OCI-M1 (cell line): Measurements from ENCODE around the gene NRXN3.

Experiments
- DNase-seq: peaks from one replicate; lab custom pipeline; 2025; lab: John Stamatoyannopoulos, UW

The NRXN3 gene

DNA sequence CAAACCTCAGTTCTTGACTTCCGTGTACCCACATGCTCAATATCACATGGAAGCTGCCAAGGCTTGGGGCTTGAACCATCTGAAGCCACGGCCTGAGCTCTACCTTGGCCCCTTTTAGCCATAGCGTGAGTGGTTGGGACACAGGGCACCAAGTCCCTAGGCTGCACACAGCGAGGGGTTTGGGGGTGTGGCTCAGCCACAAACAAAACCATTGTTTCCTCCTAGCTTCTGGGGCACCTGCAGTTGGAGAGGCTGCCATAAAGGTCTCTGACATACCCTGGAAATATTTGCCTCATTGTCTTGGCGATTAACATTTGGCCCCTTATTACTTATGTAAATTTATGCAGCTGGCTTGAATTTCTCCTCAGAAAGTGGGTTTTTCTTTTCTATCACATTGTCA, 628.6 kb downstream of the NRXN3 start:
- no peak for DNase-seq

DNA sequence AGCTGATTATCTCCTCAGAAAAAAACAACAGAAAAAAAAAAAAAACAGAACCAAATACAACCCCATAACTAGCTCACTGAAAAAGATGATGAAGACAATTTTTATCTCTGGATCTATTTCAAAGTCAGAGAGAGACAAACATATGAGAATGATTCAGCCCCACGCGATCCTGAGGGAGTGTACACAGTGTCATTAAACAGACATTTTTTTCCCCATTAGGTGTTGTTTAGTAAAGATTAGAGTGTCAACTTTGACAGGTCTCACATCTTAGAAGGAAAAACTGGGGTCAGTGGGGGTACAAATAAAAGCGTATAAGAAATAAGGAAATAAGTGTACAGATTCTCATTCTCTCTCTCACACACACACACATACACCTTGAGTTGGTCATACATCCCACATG, 635.4 kb downstream of the NRXN3 start:
- DNase-seq, result no peak

DNA sequence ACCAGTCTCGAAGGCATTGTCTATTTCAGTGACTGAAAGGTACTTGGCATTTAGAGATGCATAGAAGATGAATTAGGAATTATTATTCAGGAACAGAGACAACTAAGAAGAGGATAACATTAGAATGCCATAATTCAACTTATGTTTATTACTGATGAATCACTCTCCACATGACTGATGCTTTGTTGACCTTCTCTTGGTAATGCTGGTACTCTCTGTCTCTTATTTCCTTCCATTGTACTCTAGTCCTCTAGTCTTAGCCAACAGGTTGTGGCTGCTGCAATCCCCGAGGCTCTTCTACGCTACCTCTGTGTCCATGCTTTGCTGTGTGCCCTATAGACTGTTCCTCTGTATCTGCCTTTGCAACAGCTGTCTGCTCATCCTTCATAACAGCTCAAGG, 652.9 kb downstream of the NRXN3 start:
- DNase-seq, result no peak

DNA sequence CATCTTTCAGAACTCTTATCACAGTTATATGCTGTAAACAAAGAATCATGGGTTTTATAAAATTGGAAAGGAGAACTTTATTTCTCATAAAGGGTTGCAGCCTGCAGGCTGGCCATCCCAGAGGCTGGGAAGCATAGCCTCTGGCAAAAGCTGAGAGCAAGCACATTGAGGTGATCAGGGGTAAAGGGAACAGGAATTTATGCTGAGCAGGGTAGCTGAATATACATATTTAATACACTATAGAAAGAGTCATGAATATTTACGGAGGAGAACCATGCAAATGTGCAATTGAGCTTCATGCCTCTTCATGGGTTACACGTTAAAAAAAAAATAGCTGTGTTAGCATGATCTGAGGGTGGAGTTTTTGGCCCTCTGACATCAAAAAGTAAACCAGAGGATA, 653.3 kb downstream of the NRXN3 start:
- no peak for DNase-seq

DNA sequence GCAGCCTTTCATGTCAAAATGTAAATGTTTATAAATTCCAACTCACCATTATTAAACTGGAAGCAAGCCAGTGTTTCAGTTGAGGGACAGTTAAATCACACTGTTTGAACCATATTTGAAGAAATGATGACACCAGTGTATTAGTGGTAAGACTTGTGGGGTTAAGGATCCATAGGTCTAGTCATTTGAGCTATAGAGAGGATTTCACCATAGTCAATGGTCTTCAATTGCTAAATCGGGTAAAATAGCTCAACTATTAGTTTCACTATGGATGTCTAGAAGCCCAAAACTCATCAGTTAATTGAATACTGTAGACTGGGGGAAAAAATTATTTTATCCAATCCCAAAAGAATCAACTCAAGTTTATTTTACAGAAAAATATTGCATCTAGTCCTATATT, 659.1 kb downstream of the NRXN3 start:
- DNase-seq, result no peak

DNA sequence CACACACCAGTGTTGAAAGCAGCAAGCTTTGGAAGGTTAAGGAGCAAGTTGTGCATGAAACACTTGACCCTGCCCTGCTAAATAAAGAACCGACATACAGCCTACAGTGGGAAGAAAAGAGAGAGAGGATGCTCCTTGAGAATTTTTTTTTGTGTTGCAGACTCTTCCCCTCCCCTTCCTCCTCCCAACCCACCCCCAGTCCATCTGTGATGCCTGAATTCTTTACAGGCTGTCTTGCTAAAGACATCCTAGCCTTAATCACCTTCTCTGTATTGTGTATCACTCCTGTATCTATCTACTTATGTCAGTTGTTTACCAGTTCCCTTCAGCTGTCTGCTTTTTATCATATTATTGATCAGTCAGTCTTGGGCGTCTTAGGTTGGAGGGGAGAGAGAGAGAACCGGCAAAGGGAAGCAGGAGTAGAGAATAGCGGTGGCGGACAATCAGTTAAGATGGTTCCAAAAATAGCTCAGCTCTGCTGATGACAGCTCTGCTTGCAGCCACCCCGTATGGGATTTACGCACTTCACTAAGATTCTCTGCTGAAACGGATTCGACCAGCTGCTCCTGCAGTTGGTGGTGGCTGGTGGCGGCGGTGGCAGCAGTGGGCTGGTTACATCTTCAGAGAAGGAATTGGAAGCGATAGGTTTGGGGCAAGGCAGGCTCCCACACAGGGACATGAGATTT, 664.7 kb downstream of the NRXN3 start:
- no peak for DNase-seq

DNA sequence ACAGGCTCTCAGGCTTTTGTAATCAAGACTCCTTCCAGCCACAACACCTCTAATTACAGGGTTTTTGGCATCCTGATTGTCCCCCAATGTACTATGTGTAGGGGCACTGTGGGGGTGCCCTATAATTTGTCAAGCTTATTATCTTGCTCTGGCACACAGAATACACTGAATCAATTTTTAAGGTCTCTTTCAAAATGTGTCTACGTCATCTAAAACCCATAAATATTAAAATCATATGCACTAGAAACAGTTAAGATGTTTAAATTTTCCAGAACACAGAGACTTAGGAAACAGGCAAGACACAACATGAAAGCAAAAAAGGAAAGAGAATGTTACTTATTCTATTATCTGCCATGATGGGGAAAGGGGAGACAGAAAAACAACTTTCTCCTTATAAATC, 665.7 kb downstream of the NRXN3 start:
- DNase-seq, result no peak

DNA sequence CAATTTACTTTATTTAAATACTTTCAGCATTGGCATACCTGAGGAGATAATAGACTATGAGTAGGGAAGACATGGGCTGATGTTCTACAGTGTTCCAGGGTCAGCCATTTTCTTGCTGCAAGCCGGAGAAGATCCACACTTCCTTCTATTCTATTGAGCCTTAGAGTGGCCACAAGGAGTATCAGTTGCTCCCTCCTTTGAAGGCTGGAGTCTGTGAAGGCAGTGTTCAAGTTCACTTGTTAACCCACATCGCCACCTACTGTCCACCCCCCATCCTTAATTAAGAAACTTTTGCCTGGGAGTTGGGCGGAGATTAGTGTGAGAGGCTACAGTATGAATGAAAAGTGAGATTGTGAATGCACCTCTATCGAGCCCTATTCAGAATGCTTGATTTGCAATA, 666.6 kb downstream of the NRXN3 start:
- DNase-seq, result peak; percentile 78

DNA sequence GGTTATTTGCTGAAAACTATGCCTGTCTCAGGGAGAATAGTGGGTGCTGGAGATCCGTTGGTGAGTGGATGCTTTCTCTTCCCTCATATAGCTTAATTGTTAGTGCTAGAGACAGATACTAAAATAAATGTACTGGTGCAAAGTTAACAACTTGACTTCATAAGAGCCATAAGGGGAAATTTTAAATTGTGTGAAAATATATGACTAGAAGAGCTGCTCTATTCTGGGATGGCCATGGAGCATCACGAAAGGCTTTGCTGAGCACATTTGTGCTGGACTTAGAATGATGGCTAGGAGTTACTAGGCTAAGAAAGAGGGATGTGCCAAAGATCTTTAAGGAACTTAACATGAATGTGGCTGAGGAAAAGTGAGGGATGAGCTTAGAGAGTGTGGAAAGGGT, 668.8 kb downstream of the NRXN3 start:
- no peak for DNase-seq

DNA sequence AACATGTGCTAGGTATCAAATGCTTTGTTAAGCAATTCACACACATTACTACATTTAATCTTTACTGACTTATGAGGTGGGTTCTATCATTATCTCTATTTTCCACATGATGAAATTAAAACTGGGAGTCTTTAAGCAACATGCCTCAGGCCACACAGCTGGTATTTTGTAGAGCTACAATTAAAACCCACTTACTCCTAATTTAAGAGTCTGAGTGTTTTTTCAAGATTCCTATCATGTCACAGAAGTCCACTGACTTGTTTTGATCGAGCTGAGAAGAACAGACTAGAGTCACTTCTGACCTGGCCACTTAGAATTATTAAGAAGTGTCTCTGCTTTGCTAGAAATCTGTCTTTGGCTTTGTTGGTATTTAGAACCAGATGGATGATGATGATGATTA, 670.7 kb downstream of the NRXN3 start:
- DNase-seq, result no peak

DNA sequence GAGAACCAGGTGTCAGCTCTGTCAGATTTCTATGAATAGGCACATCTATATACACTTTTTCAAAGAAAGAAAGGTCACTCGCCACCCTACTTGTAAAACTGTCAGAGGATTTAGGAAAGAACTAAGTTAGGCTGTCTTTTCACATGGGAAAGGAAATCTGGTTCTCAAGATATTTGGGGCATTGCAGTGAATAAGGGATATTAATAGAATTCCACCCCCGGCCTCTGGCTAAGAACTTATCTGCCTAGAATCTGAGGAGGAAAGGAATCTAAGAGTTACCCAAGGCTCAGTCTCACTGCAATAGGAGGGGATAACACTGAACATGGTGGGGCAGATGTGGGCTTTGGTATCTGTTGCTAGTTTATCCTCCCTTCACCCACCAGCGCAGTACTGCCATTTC, 677.6 kb downstream of the NRXN3 start:
- DNase-seq, result no peak

DNA sequence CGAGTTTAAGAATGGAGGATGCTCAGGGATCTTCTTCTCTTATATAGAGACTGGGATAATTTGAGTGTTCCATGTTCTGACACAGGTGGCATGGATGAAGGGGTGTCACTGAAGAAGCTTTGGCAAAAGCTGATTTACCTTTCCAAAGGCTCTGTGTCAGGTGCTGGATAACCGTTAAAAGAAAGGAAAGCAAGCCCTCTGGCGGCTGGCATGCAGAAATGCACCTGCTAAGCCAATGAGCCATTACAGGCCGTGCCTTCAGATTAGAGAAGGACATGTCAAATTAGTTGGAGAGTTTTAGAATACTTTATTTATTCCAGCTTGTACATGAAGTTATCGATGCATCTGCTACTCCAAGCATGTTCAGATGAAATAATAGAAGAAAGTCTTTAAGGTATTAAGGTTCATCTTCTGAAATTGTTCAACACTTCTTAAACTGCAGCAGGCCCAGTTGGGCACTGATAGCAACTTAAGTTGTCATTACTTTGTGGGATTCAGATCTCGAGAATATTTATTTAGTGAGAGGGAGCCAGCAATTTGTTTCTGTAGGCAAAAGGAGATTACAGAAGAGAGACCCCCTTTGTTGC, 678.2 kb downstream of the NRXN3 start:
- DNase-seq, result peak; percentile 23

DNA sequence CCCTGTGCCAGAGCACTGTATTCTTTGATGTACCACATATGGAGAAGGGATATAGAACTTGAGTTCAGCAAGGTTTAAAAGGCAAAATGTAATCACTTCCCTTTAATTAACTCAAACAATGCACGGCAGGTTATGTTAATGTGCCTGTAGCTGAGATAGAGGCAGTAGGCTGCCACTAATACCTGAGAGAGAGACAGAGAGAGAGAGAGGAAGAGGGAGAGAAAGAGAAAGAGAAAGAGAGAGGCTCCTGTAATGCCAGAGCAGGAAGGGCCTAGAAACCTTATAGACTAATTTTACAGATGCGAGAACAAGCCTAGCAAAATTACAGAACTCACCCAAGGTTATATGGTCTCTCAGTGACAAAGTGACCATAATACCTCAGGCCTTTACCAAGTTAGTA, 679.8 kb downstream of the NRXN3 start:
- no peak for DNase-seq

DNA sequence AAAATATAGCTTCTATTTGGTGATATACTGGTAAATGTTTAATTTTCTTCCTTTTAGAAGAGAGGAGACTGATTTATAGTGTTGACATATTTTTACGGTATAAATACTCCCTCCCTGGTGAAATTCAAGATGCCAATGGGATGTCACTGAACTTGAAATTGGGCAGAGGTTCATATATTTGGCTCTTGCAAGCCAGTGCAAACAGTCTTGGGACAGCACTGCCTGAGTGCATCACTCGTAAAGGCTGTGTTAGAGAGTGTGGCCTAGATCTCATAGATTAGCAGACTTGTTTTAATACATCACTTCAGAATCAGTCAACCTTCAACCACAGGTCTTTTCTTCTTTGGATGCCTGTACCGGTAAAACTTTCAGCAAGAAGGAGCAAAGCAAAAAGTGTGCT, 681.0 kb downstream of the NRXN3 start:
- no peak for DNase-seq

DNA sequence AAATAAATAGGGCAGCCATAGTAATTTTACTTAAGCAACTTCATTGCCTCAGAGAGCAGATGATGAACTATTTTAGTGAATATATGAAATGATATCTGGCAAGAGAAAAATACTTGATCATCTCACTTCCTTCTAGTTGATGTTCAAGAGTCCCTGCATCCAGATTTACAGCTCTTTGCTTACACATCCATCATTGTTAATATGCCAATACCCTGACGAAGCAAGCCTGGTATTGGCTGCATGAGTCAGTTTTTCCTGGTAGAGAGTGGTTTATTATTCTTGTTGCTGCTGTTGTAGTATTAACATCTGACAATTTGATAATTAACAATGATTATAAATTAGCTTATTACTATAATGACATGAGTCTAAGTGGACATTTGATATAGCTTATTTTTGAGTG, 681.9 kb downstream of the NRXN3 start:
- no peak for DNase-seq

DNA sequence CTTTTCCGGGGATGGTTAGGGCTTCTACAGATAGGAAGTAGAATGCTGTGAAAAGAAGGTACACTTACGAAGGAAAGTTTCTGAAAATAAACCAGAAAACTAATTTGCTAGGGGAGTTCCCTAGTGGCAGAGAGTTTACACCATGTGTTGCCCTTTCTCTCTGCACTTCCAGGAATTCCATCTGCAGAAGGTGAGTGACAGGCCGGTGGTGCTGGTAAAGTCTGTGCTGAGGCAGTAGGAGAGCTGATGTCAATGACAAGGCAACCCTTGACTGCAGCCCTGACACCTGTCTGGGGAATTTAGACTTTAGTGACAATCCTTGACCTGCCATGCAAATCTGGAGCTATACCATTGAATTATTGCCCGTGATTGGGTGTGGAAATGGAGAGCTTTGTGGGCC, 687.8 kb downstream of the NRXN3 start:
- DNase-seq, result no peak

DNA sequence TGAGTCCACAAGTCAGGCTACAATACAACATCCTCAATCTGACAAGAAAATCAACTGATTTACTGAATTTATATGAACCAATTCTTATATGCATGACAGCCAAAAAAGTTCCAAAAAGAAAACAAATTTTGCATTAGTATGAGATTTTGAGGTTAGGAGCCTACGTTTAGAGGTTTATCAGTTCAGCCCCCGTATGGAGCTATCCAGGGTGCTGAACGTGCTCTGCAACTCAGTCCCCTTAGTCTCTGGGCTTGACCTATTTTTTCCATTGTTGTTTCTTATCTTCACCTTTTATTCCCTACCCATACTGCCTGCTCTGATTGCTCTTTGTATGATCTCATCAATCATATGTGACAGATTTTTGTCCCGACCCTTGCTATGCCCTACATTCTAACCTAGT, 693.0 kb downstream of the NRXN3 start:
- DNase-seq, result peak; percentile 35

DNA sequence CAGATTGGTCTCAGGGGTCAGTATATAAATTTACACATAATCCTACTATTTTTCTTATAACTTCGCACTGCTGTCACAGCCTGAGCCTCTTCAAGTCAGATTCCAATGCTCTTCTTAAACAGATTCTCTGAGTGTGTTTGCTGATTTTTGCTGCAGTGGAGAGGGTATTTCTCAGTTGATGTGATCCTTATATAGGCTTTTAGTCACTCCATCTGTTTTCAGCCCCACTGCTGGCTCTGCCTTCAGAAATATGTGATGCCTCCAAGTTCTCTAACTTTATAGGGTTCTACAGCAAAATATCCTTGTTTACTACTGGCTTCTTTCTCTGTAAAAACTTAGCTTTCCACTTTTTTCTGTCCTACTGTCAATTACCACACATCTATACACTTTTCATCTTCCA, 702.7 kb downstream of the NRXN3 start:
- DNase-seq, result no peak

DNA sequence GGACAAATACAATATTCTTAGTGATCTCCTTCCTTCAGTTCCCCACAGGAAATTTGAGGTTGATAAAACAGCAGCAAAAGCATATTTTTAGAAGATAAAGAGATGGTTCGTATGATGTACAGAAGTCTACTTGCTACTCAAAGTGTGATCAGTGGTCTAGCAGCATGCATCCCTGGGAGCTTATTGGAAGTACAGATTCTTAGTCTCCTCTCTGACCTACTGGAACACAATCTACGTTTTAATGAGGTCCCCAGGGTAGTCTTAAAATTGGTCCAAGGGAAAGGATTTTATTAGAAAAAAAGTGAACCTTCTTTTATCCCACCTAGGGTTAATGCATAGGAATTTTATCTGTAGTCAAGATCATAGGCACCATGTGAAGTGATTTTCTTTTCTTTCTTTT, 703.4 kb downstream of the NRXN3 start:
- DNase-seq, result no peak

DNA sequence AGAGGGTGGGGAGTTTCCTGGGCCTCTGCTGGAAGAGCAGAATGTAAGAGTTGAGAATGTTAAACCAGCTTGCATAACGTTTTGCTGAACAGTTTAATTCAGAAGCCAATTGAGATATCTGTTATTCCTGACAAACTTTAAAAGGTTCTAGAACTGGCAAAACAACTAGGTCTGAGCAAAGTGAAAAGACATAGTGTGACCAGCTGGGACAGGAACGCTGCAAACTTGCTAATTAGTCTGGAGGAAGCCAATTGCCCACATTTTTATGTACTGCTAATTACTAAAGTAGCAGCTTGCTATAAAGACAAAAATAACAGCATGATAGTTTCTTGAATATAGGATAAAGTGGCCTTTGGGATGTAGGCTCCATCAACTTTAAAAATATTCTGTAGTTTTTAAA, 704.9 kb downstream of the NRXN3 start:
- no peak for DNase-seq

DNA sequence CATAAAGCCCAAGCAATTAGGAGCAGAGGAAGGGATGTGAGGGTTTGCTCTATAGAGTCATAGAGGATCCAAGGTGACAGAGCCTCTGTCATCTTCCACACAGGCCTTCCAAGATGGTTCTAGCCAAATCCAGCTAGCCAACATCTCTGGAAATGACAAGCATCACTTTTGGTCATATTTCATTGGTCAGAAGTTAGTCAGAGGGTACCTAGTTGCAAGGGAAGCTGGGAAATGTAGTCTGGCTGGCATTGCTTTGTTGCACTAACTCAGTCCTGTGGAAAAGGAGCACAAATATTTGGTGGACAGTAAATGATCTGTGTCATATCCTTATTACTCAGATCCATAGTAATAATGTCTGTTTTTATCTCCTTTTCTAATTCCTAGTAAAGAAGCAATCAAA, 715.7 kb downstream of the NRXN3 start:
- DNase-seq, result no peak

DNA sequence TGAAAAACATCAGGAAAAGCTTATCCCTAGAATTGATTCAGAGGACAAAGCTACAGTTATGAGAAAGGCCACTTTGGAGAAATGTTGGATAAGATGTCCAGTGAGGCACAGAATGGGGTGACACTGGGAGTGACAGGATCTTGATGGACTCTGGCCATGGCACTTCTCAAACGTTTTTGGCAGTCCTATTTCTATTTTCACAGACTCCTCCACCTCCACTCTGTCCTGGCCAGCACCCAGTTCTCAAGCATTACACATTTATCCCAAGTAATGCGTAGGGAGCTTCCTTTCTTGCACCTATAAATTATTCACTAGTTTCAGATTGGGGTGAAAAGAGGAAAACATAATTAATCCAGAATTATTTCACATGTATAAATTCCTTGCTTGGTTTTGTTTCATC, 727.3 kb downstream of the NRXN3 start:
- DNase-seq, result no peak

DNA sequence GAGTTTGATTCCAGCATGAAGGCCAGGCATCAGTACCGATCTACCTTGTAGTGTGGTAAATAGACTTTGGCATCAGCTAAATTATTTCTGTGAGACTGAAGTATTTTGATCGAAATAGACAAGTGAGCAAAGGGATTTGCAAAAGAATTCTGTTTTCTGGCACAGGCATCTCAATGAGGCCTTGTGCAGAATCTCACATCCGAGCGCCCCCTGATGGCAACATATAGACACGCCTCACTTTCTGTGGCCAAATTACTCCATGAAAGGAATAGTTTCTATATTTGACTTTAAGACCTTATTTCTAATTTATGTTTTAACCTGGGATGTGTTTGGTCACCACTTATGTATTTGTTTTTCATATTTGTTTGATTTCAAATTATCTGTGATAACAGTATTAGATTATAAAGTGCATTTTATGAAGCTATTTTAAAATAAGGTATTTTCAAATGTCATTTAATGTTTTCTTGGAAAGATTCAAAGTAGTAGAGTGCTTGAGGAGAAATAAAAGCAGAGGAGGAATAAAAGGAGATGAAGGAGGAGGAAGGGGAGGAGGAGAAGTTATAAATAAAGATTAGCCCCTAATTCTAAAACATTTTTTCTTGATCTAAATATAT, 731.9 kb downstream of the NRXN3 start:
- peak; percentile 24 for DNase-seq

DNA sequence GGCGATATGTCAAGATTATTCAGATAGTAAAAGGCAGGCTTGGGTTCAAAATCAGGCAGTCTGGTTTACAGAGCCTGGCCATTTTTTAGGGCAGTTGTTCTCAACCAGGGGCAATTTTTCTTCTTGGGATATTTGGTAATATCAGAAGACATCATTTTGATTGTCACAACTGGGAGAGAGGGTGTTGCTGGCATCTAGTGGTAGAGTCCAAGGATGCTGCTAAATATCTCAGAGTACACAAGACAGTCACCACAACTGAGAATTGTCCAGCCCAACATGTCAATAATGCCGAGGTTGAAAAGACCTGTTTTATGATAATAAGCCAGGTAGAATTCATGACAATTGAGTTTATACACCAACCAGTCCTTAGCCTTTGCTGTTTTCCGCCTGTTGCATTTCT, 733.9 kb downstream of the NRXN3 start:
- no peak for DNase-seq
